ENCODE measurements around the gene PRICKLE1.
A peak's percentile ranks its signal among the peaks of the same experiment; 100 is the strongest.

The PRICKLE1 gene

DNA sequence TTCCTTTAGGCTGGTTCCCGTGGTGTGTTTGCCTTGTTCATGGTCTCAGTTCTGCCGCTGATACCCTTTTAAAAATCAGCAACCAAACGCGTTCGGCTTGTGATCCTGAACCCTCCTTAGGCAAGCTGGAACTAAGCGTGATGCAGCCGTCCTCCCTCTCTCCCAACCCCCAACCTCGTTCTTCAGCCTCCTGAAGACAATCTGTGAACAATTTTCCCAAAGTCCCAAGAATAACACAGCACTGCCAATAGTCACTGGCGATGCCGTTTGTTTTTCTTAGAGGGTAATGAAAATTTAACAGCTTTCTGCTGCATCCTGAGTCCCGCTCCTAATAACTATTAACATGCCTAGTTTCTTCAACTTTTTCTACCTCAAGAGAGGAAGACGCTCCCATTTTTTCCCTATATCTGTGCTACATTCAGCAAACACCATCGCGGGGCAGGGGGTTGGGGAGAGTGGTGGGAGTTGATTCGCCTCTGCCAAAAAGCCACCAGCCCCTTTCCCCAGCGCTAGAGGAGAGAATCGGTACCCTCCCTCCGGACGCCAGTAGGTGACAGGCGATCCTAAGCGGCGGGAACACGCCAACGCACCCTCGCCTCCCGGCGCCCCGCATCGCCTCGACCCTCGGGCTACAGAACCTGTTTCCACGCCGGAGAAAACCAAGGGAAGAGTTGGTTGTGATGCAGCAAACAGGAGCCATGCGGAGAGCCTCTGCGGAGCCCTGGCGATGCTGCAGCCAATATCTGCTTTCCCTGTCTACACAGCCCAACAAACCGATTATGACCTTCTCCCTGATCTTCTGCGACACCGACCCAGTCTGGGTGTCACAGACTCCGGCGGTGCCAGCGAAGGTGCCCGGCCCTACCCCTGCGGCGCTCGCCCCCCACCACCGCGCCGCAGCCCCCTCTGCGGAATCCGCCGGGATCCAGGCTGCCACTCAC lies 752 bp downstream of the PRICKLE1 start:
- DNase-seq, result no peak

DNA sequence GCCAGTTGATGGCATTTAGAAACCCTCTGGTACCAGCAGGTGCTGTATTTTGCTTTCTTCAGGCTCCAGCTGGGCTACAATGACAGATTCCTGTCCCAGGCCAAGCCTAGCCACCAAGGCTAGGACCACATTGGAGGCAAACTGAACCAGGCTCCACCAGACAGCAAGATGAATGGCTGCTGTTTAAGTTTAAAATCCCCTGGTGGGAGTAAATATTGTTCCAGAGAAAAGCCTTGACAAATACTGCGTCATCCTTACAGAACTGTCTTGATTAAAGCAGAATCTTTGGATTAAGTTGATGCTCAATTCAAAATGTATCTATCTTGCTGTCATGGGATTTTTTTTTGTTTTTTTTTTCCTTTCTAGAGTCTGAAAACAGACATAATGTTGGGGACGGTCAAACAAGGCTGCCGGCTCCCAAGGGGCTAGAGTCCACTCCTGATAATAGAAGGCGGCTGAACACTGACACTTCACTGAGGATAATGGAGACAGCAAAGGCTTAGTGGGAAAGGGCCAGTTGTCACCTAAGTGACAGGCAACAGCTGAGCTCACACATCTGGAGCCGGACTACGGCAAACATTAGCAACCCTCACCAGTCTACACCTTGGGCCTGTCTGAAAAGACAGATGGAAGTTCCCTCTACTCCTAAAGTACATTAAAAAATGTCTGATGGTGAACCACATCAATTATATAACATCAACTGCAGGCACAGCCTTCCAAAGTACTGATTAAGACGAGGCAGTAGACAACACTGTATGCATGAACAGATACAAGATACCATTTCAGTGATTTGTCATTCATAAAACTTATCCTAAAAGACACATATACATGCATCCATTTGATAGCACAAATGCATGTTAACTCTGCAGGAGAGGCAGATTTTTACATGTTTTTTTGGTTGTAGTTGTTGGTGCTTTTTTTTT lies 1.7 kb downstream of the PRICKLE1 start:
- DNase-seq, result no peak

DNA sequence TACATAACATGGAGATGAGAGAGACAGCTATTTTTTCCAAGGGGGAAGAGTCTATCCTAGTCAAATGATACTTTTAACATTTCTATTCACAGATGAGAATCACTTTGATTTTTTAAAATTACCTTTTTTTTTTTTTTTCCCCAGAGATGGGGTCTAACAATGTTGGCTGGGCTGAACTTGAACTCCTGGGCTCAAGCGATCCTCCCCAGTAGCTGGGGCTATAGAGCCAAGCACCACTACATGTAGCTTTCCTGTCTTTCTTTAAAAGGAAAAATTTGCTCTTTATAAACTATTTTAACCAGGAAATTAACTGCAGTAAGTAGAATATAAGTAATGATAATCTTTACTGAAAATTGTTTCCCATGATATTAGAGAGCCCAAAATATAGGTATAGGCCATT lies 3.3 kb downstream of the PRICKLE1 start:
- no peak for DNase-seq

DNA sequence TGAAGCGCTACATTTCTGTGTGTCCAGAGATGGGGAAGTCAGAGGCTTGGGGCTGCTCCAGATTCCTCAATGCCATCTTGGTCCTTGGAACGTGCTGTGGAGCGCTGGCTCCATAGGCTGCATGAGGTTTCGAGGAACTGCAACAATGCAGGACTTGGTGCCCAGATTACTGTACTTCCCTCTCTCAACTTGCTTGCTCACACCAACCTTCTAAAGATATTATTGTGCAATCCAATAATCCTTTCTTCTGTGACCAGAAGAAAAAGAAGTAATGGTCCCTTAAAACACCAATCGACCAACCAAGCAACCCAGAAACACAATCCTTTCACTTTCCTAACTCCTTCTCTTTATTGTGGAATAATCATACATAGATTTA lies 3.7 kb downstream of the PRICKLE1 start:
- DNase-seq, result no peak

DNA sequence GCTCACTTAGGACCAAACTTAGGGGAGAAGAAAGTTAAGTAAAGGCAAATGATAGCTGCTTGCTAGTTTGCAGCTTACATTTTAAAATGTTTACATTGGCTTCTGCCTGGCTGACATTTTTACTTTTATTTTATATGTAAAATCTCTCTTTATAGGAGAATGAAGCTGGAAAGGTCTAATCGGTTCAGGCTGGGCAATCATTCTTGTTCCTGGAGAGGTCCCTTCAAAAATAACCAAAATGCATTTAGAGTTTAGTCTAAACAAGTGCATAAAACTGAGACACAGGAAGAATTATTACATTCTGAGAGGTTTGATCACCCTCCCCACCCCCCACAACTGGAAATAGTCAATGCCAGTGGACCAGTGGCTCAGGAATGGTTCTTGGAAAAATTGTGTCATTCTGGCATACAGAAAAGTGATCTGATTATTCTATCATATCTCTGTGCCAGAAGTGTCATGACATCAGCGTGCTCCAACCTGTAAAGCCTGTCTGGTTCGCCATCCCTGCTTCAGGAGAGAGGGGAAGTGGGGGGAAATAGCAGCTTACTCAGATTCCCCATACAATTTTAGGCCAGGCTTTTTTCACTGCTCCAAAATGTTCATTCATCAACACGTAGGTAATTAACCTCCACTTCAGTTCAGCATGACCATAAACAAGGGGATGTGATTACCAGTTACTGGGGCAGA lies 4.2 kb downstream of the PRICKLE1 start:
- DNase-seq, result no peak

DNA sequence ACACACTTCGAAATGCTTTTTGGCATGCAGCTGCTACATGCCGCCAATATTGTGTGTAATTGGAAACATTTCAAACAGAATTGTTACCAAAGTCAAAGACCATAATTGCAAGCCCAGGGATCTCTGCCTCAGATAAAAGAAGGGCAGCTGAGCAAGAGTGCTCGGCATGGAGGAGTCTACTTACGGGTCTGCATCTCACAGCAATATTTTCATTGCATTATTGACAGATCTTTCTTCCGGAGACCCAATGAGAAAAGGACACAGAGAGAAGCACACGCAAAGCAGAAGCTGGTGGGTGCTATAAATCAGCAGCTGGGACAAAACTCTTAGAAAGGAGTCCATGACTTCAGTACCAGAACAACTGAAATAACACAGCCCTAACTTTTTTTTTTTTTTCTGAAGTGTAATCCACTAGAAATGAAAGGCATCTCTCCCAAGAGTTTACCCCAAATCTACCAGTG lies 4.9 kb downstream of the PRICKLE1 start:
- no peak for DNase-seq

DNA sequence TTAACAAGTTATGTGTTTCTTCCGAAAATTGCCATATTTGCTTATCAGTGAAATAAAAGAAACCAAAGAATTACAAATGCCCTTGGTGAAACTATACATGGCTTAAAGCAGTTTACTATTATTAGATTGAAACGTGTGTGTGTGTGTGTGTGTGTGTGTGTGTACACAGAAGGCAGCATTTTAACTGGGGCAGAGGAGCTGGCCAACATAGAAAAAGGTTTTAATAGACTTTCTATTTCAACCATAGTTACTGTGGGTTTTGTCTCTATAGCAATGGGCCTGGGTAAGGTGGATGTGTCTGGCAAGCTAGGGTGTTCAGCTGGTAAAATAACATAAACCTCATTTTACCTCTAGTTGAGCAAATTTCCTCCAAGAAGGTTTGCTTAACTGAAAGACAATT lies 6.5 kb downstream of the PRICKLE1 start:
- DNase-seq, result no peak

DNA sequence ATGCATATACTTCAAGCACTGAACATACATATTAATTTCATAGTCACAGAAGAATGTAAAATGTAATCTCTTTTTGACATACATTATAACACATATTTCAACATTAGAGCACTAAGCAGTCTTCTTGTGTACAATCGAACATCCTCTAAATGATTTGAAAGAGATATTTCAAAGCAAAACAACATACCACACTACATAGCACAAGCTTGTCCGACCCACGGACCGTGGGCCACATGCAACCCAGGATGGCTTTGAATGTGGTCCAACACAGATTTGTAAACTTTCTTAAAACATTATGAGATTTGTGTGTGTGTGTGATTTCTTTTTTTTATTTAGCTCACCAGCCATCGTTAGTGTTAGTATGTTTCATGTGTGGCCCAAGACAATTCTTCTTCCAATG lies 7.0 kb downstream of the PRICKLE1 start:
- no peak for DNase-seq

DNA sequence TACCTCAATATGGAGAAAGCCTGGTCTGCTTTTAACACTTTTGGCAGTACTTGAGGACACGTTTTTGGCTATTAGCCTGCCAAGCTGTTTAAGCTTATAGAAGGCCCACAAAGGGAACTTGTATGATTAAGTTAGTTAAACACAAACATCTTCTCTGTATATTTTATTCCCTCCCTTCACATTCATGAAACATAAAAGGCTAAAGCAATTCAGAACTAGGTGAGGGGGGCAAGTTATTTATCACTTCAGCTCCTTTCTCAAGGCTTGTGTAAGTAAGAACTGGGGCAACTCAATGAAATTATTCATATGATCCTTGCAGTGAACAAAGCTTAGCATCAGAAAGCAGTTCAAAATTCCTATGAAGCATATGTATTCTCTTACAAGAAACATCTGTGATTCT lies 7.5 kb downstream of the PRICKLE1 start:
- DNase-seq, result no peak

DNA sequence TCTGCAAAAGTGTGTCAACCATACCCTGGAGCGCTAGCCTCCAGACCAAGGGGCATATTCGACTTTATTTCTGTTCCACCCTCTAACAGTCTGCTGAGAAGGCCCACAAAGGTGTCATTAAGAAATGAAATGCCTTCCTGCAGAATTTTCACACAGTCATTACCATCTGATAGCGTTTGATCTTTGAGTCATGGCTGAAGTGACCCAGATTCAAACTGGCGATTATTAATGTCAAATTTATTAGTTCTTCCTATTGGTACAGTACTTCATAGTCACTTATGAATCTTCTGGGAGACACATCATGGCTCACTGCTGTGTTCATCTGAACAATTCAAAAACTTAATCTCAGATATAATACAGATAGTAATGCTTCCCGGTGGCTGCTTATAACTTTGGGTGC lies 13.2 kb downstream of the PRICKLE1 start:
- DNase-seq, result no peak

DNA sequence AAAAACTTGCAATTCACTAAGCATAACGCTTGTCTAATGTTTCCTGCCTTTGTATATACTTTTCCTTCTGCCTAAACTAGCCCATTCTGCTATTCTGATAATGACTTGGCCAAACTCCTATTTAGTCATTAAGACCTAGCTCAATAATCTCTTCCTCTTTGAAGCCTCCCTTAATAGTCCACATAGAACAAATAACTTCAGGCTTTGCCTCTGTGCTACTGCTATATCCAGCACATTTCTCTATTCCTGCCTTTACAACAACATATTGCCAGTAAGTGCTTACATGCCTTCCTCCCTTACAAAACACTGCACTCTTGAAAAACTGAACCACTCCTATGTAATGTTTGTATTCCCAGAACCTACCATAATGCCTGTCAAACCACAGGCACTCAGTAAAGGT lies 13.8 kb downstream of the PRICKLE1 start:
- DNase-seq, result no peak

DNA sequence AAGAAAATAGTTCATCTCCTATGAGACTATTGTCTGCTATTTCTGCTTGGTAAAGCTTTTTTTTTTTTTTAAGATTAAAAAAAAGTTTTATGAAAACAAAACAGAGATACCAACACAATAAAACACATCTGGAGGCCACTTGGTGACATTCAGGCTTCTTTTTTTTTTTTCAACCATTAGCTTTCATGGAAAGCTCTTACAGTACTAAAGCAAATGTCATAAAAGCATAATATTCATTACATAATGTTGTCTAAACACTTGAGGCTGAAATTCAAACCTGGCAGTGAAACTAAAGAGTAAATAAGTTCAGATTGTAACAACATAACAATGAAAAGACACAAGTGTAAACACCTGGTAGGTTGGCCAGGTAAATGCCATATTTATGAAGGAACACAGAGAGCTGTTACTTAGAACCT lies 14.7 kb downstream of the PRICKLE1 start:
- no peak for DNase-seq

DNA sequence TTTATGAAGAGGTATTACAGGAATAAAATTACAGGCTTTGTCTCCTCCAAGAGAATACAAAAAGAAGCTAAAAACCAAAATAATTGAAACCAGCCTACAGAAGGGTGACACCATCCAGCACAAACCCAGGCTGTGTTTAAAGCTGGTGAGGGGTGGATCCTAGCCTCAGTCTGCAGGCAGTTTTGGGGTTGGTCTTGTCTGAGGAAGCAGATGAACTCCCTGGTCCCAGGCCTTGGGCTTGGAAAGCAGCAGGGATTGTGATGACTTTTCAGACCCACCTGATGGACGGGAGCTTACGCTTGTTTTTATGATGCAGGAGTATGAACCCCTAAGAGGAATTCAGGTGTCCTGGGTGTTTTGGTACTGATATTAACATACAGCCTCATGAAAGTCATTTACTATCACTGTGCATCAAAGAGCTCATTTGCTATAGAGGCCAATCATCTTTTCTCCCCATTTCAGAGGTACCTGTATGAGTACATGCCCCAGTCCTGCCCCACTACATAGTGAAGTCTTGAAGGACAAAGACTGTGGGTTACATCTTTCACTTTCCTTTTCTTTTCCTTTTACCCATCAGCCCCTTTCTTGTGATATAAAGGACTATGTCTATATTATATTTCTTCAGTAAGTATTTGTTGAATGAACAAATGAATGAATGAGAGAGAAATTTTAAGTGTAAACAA lies 18.1 kb downstream of the PRICKLE1 start:
- DNase-seq, result no peak

DNA sequence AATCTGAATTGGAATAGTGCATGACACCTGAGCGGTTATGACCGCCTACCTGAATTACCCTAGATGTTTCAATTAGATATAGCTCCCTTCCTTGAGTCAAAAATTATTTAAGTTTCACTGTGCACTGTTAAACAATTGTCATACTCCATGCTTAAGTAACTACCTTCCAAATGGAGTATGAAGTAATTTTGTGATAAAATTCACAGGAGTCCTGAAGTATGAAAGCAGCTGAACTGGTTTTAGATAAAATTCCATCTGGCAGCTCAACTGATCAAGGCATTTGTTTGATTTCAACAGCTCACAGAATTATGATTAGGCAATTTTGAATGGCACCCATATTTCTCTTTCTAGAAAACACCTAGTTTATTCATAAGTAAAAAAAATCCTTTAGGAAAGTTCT lies 19.5 kb downstream of the PRICKLE1 start:
- DNase-seq, result no peak

DNA sequence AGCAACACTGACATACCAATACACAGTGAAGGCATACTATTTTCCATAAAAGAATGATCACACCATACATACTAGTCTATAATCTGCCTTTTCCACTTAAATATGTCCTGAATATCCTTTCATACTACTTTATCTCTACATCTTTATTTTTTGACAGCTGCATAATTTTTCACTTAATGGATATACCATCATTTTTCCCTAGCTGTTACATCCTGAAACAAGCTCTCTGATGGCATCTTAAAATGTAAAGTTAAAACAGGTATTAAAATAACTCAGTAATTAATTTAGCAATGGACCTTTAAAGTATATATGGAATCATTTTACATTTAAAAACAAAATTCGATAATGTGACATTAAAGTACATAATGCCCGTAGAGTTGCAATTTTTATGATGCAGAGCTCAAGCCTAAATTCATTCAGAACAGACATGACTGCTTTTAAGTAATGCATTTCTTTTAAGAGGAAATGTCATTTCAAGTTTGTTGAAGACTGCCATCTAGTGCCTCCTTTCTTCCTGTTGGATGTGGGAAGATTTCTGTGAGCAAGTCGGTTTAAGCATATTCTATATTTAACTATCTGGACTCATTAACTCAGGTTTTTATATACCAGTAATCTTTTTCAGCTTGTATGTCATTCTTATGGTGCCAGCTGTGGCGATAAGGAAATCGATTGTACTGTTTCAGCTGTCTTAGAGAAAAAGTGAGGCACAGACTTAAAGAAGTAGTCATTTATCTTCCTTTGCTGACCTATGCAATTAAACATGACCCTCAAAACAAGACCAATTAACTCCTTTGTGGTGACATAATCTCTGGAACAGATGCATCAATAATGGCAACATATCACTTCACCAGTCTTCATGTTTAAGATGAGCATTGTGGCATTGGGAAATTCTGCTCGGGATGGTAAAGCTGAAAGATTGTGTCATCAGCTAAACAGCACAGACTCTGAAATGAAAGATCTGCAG lies 20.3 kb downstream of the PRICKLE1 start:
- peak in 1 of 2 donors; percentile 22 for DNase-seq

DNA sequence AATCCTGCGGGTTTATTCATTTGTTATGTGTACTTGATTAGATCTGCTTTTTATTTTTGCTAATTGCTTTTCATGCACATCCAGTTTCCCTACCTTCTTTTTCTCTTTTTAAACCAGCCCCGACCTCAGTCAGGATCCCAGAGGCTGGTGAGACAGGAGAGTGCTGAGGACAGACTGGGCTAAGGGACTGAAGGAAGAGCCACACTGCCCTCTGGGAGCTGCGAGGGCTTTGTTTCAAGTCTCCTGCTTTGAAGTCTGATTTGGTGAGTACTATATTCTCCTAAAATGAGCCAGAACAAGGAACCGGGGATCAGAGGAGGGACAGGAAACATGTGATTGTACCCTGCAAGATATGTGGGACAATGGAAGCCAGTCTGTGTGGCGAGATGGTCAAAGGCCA lies 23.9 kb downstream of the PRICKLE1 start:
- no peak for DNase-seq

DNA sequence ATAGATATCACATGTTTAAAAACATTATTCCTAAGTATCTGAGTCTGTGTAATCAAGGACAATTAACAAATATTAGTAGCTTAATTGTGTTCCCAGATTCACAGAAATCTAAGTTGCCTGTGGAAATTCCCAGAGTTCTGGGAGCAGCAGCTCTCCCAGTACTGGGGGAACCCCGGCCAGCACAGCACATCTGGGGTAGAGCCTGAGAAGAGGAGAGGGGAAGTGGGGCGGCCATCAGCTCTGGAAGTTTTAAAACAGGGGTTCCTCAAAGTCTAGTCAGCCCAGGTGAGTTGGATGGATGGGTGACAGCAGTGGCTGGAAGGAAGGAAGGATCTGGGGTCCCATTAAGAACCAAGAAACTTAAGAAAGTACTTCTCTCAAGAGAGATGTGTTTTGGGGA lies 24.6 kb downstream of the PRICKLE1 start:
- no peak for DNase-seq

DNA sequence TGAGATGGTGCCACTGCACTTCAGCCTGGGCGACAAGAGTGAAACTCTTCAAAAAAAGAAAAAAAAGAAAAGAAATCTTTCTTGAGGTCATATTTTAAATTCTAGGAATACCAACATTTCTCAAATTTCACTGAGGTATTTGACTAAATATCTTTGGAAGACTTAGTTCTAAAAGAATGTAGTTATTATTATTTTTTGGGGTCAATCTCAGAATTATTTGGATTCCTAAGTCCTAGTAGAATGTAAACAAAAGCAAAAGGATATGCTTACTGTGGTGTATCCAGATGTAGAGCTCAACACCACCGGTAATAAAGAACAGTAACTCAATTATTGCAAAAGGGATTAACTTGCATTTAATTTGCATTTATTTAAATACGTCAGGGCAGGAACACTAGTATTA lies 25.0 kb downstream of the PRICKLE1 start:
- no peak for DNase-seq

DNA sequence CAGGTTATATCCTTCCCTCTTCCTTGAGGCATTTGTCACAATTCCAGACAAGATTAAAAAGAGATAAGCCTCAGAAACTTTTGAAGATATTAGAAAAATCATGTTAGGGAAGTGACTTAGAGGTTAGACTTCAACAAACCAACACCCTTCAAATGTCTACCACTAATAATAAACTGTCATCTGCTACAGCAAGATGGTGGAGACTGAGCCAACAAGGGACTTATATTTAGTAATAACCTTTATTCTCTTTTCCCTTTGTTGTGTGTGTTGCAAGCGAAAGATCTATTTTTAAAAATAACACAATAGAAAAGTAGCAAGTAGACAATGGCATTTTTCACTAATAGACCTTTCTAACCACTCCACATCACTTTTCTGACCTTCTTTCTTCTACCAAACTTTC lies 28.6 kb downstream of the PRICKLE1 start:
- DNase-seq, result no peak

DNA sequence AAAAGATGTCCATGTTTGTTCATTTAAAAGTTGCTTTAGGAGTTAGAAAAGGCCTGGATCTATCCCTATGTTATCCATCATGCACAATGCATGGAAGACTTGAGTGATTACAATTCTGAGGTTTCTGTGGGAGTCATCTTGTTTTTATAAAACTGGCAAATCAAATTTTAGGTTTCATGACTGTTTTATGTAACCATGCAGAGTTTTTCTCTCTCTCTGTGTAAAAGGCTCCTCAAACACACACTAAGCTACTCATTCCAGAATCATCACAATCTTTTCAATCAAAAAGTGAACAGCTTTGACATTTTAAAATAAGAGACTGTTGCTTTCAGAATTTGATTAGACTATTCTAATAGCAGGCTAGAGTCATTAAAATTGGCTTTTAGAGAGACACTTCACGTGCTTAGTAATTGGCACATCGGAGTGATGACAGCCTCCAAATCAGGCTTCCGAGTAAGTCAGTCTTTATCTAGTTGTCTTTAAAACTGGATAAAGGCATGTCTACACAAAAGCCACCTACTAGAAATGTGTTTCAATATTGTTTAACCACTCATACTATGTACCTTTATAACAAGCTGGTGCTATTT lies 31.9 kb downstream of the PRICKLE1 start:
- DNase-seq, result no peak

DNA sequence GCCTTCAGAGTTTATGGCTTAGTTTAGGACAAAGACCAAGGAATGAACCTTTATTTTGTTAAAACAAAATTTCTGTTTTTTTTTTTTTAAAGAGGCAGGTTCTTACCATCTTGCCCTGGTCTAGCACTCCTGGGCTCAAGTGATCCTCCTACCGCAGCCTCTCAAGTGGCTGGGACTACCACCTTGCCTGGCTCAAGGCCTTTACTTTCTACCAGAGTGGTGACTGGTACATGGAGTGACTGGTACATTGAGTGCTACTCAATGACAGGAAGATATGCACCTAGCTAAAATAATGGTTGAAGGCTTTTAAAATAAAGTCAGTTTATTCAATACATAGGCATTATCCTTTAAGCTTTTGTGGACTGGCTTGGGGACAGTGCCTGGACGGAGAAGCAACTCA lies 32.6 kb downstream of the PRICKLE1 start:
- no peak for DNase-seq
